ENCODE data around the gene CABCOCO1.

Gene CABCOCO1

GRCh38 chr10:61662794-61663259, at the start of gene CABCOCO1:
CABCOCO1 (plus strand) TSS chr10:61662929; CDS start chr10:61662973, 44 bp downstream.
- Mint-ChIP-seq H3K27me3 (peaks cover 34% of the 10 kb centered on the region), H3K27ac (no peak within 1 kb of the TSS), H3K9me3 (ENCODE audit: low read depth) (no peaks in the 10 kb centered on the region), H3K4me3 (no peak within 1 kb of the TSS), H3K36me3 (no peaks in the 10 kb centered on the region), H3K4me1 (ENCODE audit: low read depth) (peaks cover 2% of the 10 kb centered on the region)

- Mint-ChIP-seq H3K36me3 (no peaks in the 10 kb centered on the region), H3K27ac (no peak overlapping the region), H3K4me1 (ENCODE audit: low read depth) (no peaks in the 10 kb centered on the region), H3K4me3 (no peak overlapping the region), H3K27me3 (peaks cover 2% of the 10 kb centered on the region), H3K9me3 (ENCODE audit: low read depth) (no peaks in the 10 kb centered on the region)
These were observed 49.1 kb upstream of the CABCOCO1 start for GRCh38 chr10:61613665-61614064.

- H3K36me3 Mint-ChIP-seq: no peaks in the 10 kb centered on the region
- H3K27ac Mint-ChIP-seq: no peak overlapping the region
- H3K4me1 Mint-ChIP-seq (ENCODE audit: low read depth): no peaks in the 10 kb centered on the region
- H3K4me3 Mint-ChIP-seq: no peak overlapping the region
- peaks cover 2% of the 10 kb centered on the region for H3K27me3 Mint-ChIP-seq
- no peaks in the 10 kb centered on the region for H3K9me3 Mint-ChIP-seq (ENCODE audit: low read depth)
These were observed 46.1 kb upstream of the CABCOCO1 start for GRCh38 chr10:61616611-61617010.

- no peak overlapping the region for H3K27ac Mint-ChIP-seq
- H3K4me3 Mint-ChIP-seq: no peak overlapping the region
- no peaks in the 10 kb centered on the region for H3K36me3 Mint-ChIP-seq
- H3K4me1 Mint-ChIP-seq (ENCODE audit: low read depth): no peaks in the 10 kb centered on the region
- no peaks in the 10 kb centered on the region for H3K9me3 Mint-ChIP-seq (ENCODE audit: low read depth)
- H3K27me3 Mint-ChIP-seq: peaks cover 2% of the 10 kb centered on the region
These were observed 45.5 kb upstream of the CABCOCO1 start for GRCh38 chr10:61617180-61617579.

- no peak overlapping the region for H3K27ac Mint-ChIP-seq
- H3K36me3 Mint-ChIP-seq: no peaks in the 10 kb centered on the region
- H3K27me3 Mint-ChIP-seq: peaks cover 3% of the 10 kb centered on the region
- no peaks in the 10 kb centered on the region for H3K9me3 Mint-ChIP-seq (ENCODE audit: low read depth)
- no peak overlapping the region for H3K4me3 Mint-ChIP-seq
- H3K4me1 Mint-ChIP-seq (ENCODE audit: low read depth): no peaks in the 10 kb centered on the region
These were observed 45.1 kb upstream of the CABCOCO1 start for GRCh38 chr10:61617586-61617985.

GRCh38 chr10:61618388-61618961, 44.3 kb upstream of the CABCOCO1 start:
- Mint-ChIP-seq H3K9me3 (ENCODE audit: low read depth) (no peaks in the 10 kb centered on the region), H3K27me3 (peaks cover 4% of the 10 kb centered on the region), H3K4me1 (ENCODE audit: low read depth) (no peaks in the 10 kb centered on the region), H3K4me3 (no peak overlapping the region), H3K36me3 (no peaks in the 10 kb centered on the region), H3K27ac (no peak overlapping the region)

GRCh38 chr10:61620506-61620905, 42.2 kb upstream of the CABCOCO1 start:
- Mint-ChIP-seq H3K4me1 (ENCODE audit: low read depth) (no peaks in the 10 kb centered on the region), H3K27ac (no peak overlapping the region), H3K4me3 (no peak overlapping the region), H3K27me3 (peaks cover 4% of the 10 kb centered on the region), H3K36me3 (no peaks in the 10 kb centered on the region), H3K9me3 (ENCODE audit: low read depth) (no peaks in the 10 kb centered on the region)

- Mint-ChIP-seq H3K27me3 (peaks cover 4% of the 10 kb centered on the region), H3K4me1 (ENCODE audit: low read depth) (no peaks in the 10 kb centered on the region), H3K27ac (no peak overlapping the region), H3K36me3 (no peaks in the 10 kb centered on the region), H3K9me3 (ENCODE audit: low read depth) (no peaks in the 10 kb centered on the region), H3K4me3 (no peak overlapping the region)
These were observed 41.1 kb upstream of the CABCOCO1 start for GRCh38 chr10:61621605-61622051.

GRCh38 chr10:61623161-61623560, 39.6 kb upstream of the CABCOCO1 start:
- H3K27ac Mint-ChIP-seq: no peak overlapping the region
- H3K4me3 Mint-ChIP-seq: no peak overlapping the region
- no peaks in the 10 kb centered on the region for H3K36me3 Mint-ChIP-seq
- H3K27me3 Mint-ChIP-seq: peaks cover 4% of the 10 kb centered on the region
- no peaks in the 10 kb centered on the region for H3K4me1 Mint-ChIP-seq (ENCODE audit: low read depth)
- H3K9me3 Mint-ChIP-seq (ENCODE audit: low read depth): no peaks in the 10 kb centered on the region

GRCh38 chr10:61626209-61626608, 36.5 kb upstream of the CABCOCO1 start:
- Mint-ChIP-seq H3K4me1 (ENCODE audit: low read depth) (no peaks in the 10 kb centered on the region), H3K9me3 (ENCODE audit: low read depth) (no peaks in the 10 kb centered on the region), H3K27me3 (peaks cover 1% of the 10 kb centered on the region), H3K36me3 (no peaks in the 10 kb centered on the region), H3K4me3 (no peak overlapping the region), H3K27ac (no peak overlapping the region)

- peaks cover 1% of the 10 kb centered on the region for H3K27me3 Mint-ChIP-seq
- no peaks in the 10 kb centered on the region for H3K36me3 Mint-ChIP-seq
- no peak overlapping the region for H3K4me3 Mint-ChIP-seq
- H3K27ac Mint-ChIP-seq: no peak overlapping the region
- H3K9me3 Mint-ChIP-seq (ENCODE audit: low read depth): no peaks in the 10 kb centered on the region
- H3K4me1 Mint-ChIP-seq (ENCODE audit: low read depth): no peaks in the 10 kb centered on the region
These were observed 35.5 kb upstream of the CABCOCO1 start for GRCh38 chr10:61627266-61627665.

- Mint-ChIP-seq H3K36me3 (no peaks in the 10 kb centered on the region), H3K27me3 (no peaks in the 10 kb centered on the region), H3K4me1 (ENCODE audit: low read depth) (no peaks in the 10 kb centered on the region), H3K9me3 (ENCODE audit: low read depth) (no peaks in the 10 kb centered on the region), H3K27ac (no peak overlapping the region), H3K4me3 (no peak overlapping the region)
These were observed 34.4 kb upstream of the CABCOCO1 start for GRCh38 chr10:61628151-61628874.

- Mint-ChIP-seq H3K27ac (no peak overlapping the region), H3K4me1 (ENCODE audit: low read depth) (no peaks in the 10 kb centered on the region), H3K9me3 (ENCODE audit: low read depth) (no peaks in the 10 kb centered on the region), H3K27me3 (no peaks in the 10 kb centered on the region), H3K36me3 (no peaks in the 10 kb centered on the region), H3K4me3 (no peak overlapping the region)
These were observed 33.7 kb upstream of the CABCOCO1 start for GRCh38 chr10:61628875-61629513.

- no peaks in the 10 kb centered on the region for H3K36me3 Mint-ChIP-seq
- no peaks in the 10 kb centered on the region for H3K27me3 Mint-ChIP-seq
- H3K27ac Mint-ChIP-seq: no peak overlapping the region
- no peaks in the 10 kb centered on the region for H3K4me1 Mint-ChIP-seq (ENCODE audit: low read depth)
- H3K4me3 Mint-ChIP-seq: no peak overlapping the region
- H3K9me3 Mint-ChIP-seq (ENCODE audit: low read depth): no peaks in the 10 kb centered on the region
These were observed 33.2 kb upstream of the CABCOCO1 start for GRCh38 chr10:61629576-61629975.

- Mint-ChIP-seq H3K4me1 (ENCODE audit: low read depth) (no peaks in the 10 kb centered on the region), H3K27me3 (no peaks in the 10 kb centered on the region), H3K36me3 (no peaks in the 10 kb centered on the region), H3K9me3 (ENCODE audit: low read depth) (no peaks in the 10 kb centered on the region), H3K4me3 (no peak overlapping the region), H3K27ac (no peak overlapping the region)
These were observed 30.6 kb upstream of the CABCOCO1 start for GRCh38 chr10:61632057-61632670.

Measured in activated naive CD8-positive, alpha-beta T cell (primary cell).